ENCODE results near the gene COL5A1.

The COL5A1 gene

DNA sequence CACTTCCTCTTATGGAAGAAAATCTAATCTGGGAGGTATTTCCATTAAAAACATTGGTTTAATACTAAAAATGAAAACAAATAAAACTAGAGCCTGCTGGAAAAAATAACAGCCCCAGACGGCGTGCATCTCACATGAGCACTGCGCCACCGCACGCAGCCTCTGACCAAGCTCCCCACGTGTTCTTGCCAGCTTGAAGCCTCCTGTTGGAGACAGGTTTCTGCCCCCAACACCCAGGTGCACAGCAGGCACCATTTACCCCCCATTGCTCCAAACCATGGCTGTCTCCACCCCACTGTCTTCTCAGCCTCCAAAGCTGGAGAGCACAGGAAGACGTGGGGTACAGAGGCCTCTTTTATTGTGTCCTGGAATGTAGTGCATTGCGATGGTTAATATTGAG is 10.7 kb upstream of the COL5A1 start:
- no peaks in the 10 kb centered on the region for H3K9me3 ChIP-seq (ENCODE audit: insufficient read depth, low read length)
- H3K4me1 ChIP-seq (ENCODE audit: insufficient read depth, insufficient read length), result peaks cover 16% of the 10 kb centered on the region
- H3K36me3 ChIP-seq (ENCODE audit: insufficient read depth, insufficient read length, low read length), result no peaks in the 10 kb centered on the region
- no peak for DNase-seq (ENCODE audit: low read depth, low spot score)
- no peak overlapping the region for H3K9ac ChIP-seq (ENCODE audit: insufficient read length, low read depth)
- peaks cover 10% of the 10 kb centered on the region for H3K27me3 ChIP-seq (ENCODE audit: insufficient read depth, insufficient read length)
- no peak for TF ChIP-seq YY1 (IDR thresholded peaks at IDR 0.05; ENCODE audit: insufficient read depth, insufficient read length)
- TF ChIP-seq SUZ12 (IDR thresholded peaks at IDR 0.05; ENCODE audit: extremely low read depth, insufficient read depth, insufficient read length), result no peak
- TF ChIP-seq ZNF274 (IDR thresholded peaks at IDR 0.05; ENCODE audit: low read depth, low read length), result no peak
- no peak overlapping the region for H3K4me3 ChIP-seq (ENCODE audit: insufficient read length, low read depth)

- no peak for DNase-seq (ENCODE audit: low read depth, low spot score)
- peaks cover 10% of the 10 kb centered on the region for H3K27me3 ChIP-seq (ENCODE audit: insufficient read depth, insufficient read length)
- H3K36me3 ChIP-seq (ENCODE audit: insufficient read depth, insufficient read length, low read length), result no peaks in the 10 kb centered on the region
- peaks cover 9% of the 10 kb centered on the region for H3K4me1 ChIP-seq (ENCODE audit: insufficient read depth, insufficient read length)
- no peaks in the 10 kb centered on the region for H3K9me3 ChIP-seq (ENCODE audit: insufficient read depth, low read length)
- TF ChIP-seq ZNF274 (IDR thresholded peaks at IDR 0.05; ENCODE audit: low read depth, low read length) (no peak), YY1 (IDR thresholded peaks at IDR 0.05; ENCODE audit: insufficient read depth, insufficient read length) (no peak), SUZ12 (IDR thresholded peaks at IDR 0.05; ENCODE audit: extremely low read depth, insufficient read depth, insufficient read length) (no peak)
- H3K9ac ChIP-seq (ENCODE audit: insufficient read length, low read depth), result no peak overlapping the region
- H3K4me3 ChIP-seq (ENCODE audit: insufficient read length, low read depth), result no peak overlapping the region
Observed at GRCh38 chr9:134631881-134632280, 9.7 kb upstream of the COL5A1 start.

DNA sequence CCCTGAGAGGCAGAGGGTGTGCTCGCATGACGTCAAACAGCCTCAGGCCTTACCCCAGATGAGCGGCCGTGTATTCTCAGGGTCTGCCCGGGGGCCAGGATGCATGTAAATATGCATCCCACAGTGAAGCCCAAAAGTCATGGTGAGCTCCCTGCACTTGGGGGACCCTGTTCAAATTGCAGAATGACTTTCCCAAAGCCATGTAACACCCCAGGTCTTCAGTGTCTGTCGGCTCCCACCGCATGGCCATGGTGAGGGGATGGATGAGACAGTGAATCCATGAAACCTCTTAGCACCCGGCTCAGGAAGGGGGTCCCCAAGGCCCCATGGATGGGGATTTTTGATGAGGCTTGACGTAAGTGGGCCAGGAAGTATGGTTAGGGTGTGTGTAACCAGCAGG is 9.3 kb upstream of the COL5A1 start:
- H3K9ac ChIP-seq (ENCODE audit: insufficient read length, low read depth), result no peak overlapping the region
- H3K4me1 ChIP-seq (ENCODE audit: insufficient read depth, insufficient read length), result peaks cover 8% of the 10 kb centered on the region
- no peaks in the 10 kb centered on the region for H3K9me3 ChIP-seq (ENCODE audit: insufficient read depth, low read length)
- H3K27me3 ChIP-seq (ENCODE audit: insufficient read depth, insufficient read length), result peaks cover 10% of the 10 kb centered on the region
- H3K4me3 ChIP-seq (ENCODE audit: insufficient read length, low read depth), result no peak overlapping the region
- DNase-seq (ENCODE audit: low read depth, low spot score), result no peak
- H3K36me3 ChIP-seq (ENCODE audit: insufficient read depth, insufficient read length, low read length), result no peaks in the 10 kb centered on the region
- no peak for TF ChIP-seq ZNF274 (IDR thresholded peaks at IDR 0.05; ENCODE audit: low read depth, low read length)
- no peak for TF ChIP-seq SUZ12 (IDR thresholded peaks at IDR 0.05; ENCODE audit: extremely low read depth, insufficient read depth, insufficient read length)
- TF ChIP-seq YY1 (IDR thresholded peaks at IDR 0.05; ENCODE audit: insufficient read depth, insufficient read length), result no peak

DNA sequence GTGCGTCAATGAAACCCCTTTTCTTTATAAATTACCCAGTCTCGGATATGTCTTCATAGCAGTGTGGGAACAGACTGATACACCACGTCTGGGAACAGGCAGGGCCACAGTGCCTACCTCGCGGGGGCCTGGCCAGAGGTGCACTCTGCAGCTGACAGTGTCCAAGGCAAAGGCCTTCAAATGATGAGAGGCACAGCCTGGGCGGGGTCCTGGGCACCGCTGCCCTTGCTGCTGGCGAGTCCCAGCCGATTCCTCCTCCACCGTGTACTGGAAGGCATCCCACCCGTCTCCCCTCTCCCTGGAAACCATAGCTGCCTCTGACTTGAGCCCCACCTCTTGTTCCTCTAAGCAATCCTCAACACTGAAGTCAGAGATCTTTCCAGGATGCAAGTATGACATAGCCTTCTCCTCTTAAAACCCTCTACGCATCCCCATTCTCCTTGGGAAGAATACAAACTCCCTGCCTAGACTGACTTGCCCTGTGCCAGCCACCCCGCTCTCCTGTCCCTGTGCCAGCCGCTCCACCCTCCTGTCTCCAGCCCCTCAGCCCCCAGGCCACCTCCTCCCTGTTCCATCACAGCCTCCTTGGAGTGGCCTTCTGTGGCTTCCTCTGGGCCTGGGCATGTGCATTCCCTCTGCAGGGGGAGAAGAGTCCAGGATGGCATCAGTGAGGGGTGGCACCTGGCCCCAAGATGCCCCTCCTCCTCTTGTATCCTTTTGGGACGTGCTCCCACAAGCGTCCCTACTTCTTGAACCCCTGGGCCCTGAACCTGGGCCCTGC is 8.1 kb upstream of the COL5A1 start:
- DNase-seq (ENCODE audit: low read depth, low spot score), result no peak
- Histone ChIP-seq H3K9ac (ENCODE audit: insufficient read length, low read depth) (no peak overlapping the region), H3K4me1 (ENCODE audit: insufficient read depth, insufficient read length) (peaks cover 11% of the 10 kb centered on the region)

GRCh38 chr9:134634176-134634575 is 7.4 kb upstream of the COL5A1 start:
- no peaks in the 10 kb centered on the region for H3K9me3 ChIP-seq (ENCODE audit: insufficient read depth, low read length)
- TF ChIP-seq SUZ12 (IDR thresholded peaks at IDR 0.05; ENCODE audit: extremely low read depth, insufficient read depth, insufficient read length) (no peak), ZNF274 (IDR thresholded peaks at IDR 0.05; ENCODE audit: low read depth, low read length) (no peak), YY1 (IDR thresholded peaks at IDR 0.05; ENCODE audit: insufficient read depth, insufficient read length) (no peak)
- H3K4me1 ChIP-seq (ENCODE audit: insufficient read depth, insufficient read length), result peaks cover 11% of the 10 kb centered on the region
- H3K4me3 ChIP-seq (ENCODE audit: insufficient read length, low read depth), result no peak overlapping the region
- H3K36me3 ChIP-seq (ENCODE audit: insufficient read depth, insufficient read length, low read length), result no peaks in the 10 kb centered on the region
- H3K27me3 ChIP-seq (ENCODE audit: insufficient read depth, insufficient read length), result peaks cover 17% of the 10 kb centered on the region
- no peak for DNase-seq (ENCODE audit: low read depth, low spot score)
- no peak overlapping the region for H3K9ac ChIP-seq (ENCODE audit: insufficient read length, low read depth)

More for the DNA sequence above, 8.1 kb upstream of the COL5A1 start:
- Histone ChIP-seq H3K36me3 (ENCODE audit: insufficient read depth, insufficient read length, low read length) (no peaks in the 10 kb centered on the region), H3K27me3 (ENCODE audit: insufficient read depth, insufficient read length) (peaks cover 11% of the 10 kb centered on the region), H3K9me3 (ENCODE audit: insufficient read depth, low read length) (no peaks in the 10 kb centered on the region), H3K4me3 (ENCODE audit: insufficient read length, low read depth) (no peak overlapping the region)
- TF ChIP-seq ZNF274 (IDR thresholded peaks at IDR 0.05; ENCODE audit: low read depth, low read length) (no peak), YY1 (IDR thresholded peaks at IDR 0.05; ENCODE audit: insufficient read depth, insufficient read length) (no peak), SUZ12 (IDR thresholded peaks at IDR 0.05; ENCODE audit: extremely low read depth, insufficient read depth, insufficient read length) (no peak)

- H3K4me1 ChIP-seq (ENCODE audit: insufficient read depth, insufficient read length), result peaks cover 11% of the 10 kb centered on the region
- DNase-seq (ENCODE audit: low read depth, low spot score), result no peak
- H3K4me3 ChIP-seq (ENCODE audit: insufficient read length, low read depth), result no peak overlapping the region
- H3K9me3 ChIP-seq (ENCODE audit: insufficient read depth, low read length), result no peaks in the 10 kb centered on the region
- H3K36me3 ChIP-seq (ENCODE audit: insufficient read depth, insufficient read length, low read length), result no peaks in the 10 kb centered on the region
- no peak overlapping the region for H3K9ac ChIP-seq (ENCODE audit: insufficient read length, low read depth)
- peaks cover 18% of the 10 kb centered on the region for H3K27me3 ChIP-seq (ENCODE audit: insufficient read depth, insufficient read length)
- no peak for TF ChIP-seq SUZ12 (IDR thresholded peaks at IDR 0.05; ENCODE audit: extremely low read depth, insufficient read depth, insufficient read length)
- TF ChIP-seq YY1 (IDR thresholded peaks at IDR 0.05; ENCODE audit: insufficient read depth, insufficient read length), result no peak
- TF ChIP-seq ZNF274 (IDR thresholded peaks at IDR 0.05; ENCODE audit: low read depth, low read length), result no peak
Observed at GRCh38 chr9:134634667-134635230, 6.9 kb upstream of the COL5A1 start.

DNA sequence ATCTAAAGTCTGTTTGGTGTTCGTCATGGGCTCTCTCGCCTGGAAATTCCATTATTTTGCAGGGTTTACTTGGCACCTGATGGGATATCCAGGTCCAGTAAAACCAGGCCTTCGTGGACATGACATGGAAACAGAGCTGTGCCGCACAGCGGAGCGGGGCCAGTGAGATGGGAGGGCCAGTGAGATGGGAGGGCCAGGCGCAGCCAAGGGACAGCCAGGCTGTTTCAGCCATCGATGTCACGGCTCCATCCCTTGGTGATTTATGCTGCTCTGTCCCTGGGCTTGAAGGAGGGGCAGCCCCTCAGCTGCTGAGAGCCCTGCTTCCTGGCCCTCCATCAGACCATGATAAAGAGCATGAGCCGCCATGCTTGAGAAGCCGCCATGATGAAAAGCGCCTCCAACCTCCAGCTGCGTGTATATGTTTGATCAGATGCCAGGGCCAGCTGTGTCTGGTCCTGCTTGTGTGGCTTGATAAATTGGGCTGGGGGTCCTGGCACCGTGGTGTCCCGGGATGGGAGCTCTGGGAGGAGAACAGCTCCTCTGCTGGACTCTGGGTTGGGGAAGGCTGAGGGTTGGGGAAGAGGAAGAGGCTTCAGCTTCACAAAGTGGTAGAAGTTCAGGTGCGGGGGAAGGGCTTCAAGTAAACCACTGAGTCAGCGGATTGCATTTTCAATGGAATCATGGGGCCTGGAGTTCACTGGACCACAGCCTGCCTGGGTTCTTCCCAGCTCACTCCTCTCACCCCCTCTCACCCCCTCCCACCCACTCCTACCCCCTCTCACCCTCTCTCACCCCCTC is 6.1 kb upstream of the COL5A1 start:
- TF ChIP-seq SUZ12 (IDR thresholded peaks at IDR 0.05; ENCODE audit: extremely low read depth, insufficient read depth, insufficient read length) (no peak), YY1 (IDR thresholded peaks at IDR 0.05; ENCODE audit: insufficient read depth, insufficient read length) (no peak), ZNF274 (IDR thresholded peaks at IDR 0.05; ENCODE audit: low read depth, low read length) (no peak)
- no peak overlapping the region for H3K9ac ChIP-seq (ENCODE audit: insufficient read length, low read depth)
- no peaks in the 10 kb centered on the region for H3K9me3 ChIP-seq (ENCODE audit: insufficient read depth, low read length)
- peaks cover 18% of the 10 kb centered on the region for H3K27me3 ChIP-seq (ENCODE audit: insufficient read depth, insufficient read length)
- H3K36me3 ChIP-seq (ENCODE audit: insufficient read depth, insufficient read length, low read length), result no peaks in the 10 kb centered on the region
- no peak overlapping the region for H3K4me3 ChIP-seq (ENCODE audit: insufficient read length, low read depth)
- DNase-seq (ENCODE audit: low read depth, low spot score), result no peak
- peaks cover 15% of the 10 kb centered on the region for H3K4me1 ChIP-seq (ENCODE audit: insufficient read depth, insufficient read length)
